Spleen (tissue), 7 donors: ENCODE measurements around the gene CEP128.

ENCODE experiments used
- CTCF ChIP-seq, 11 experiments: fragments of 200-600 bp in 7 of 11; fragments of 450-650 bp in 4 of 11; sonication (generic) in 4 of 11; IDR thresholded peaks in 8 of 11; conservative IDR thresholded peaks in 3 of 11; 1 replicate in 7 of 11; 2 replicates in 4 of 11; pipeline versions ENCODE4 v1.4.0 to v1.8.0; 2016 to 2021; ENCODE audit warnings: antibody characterized with exemption in 11 of 11, inconsistent platforms in 4 of 11, mild to moderate bottlenecking in 1 of 11
- POLR2A ChIP-seq, 3 donors: fragments of 450-650 bp; IDR thresholded peaks; one replicate each; pipeline ENCODE4 v1.5.1; 2017; ENCODE audit warnings: antibody characterized with exemption in 3 of 3, mild to moderate bottlenecking in 1 of 3
- POLR2AphosphoS5 ChIP-seq, 3 donors: sonication (generic); formaldehyde crosslinking; IDR thresholded peaks; one replicate each; pipeline ENCODE4 v1.5.1; 2017; ENCODE audit warnings: antibody characterized with exemption in 3 of 3
- donor health status: DM: no; HTN: no; CAD: no; lungs with moderate emphysema.
- donor health status: DM: no; HTN: no; CAD: no.
- donor health status: DM: no; HTN: no; CAD: no.

DNA sequence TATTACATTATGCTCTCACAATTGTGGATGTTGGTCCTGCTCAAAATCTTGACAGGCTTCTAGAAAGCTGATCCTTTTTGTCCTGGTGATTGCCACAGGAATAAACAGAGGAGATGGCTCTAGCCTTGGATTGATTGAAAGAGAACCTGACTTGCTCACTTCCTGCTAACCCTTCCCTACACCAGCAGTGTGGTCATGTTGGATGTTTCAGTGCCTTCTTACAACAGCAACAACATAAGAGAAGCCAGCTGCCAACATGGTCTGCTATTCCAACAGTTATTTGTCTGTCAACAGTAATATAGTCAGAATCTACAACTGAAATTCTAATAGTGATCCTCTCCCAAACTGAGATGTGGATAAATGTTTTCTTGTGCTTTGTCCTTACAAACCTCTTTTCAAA, 418.6 kb downstream of the CEP128 start:
- TF ChIP-seq POLR2A (IDR thresholded peaks at IDR 0.05) (no peak), CTCF (IDR thresholded peaks at IDR 0.05 in 8 of 11, conservative IDR thresholded peaks at IDR 0.05 in 3 of 11) (no peak), POLR2AphosphoS5 (IDR thresholded peaks at IDR 0.05) (no peak)
